Measurements from ENCODE around the gene WRAP73. TPM values are rescaled to one million over a fixed set of nuclear protein-coding genes. Genes with fewer than 3 reads are reported as not detected.

The WRAP73 gene
- polyA plus RNA-seq, 2 donors, result 13.6 to 16.4 TPM

GRCh38 chr1:3617806-3618345, 32.0 kb downstream of the WRAP73 start:
- no peaks in the 10 kb centered on the region for H3K27me3 ChIP-seq (ENCODE audit: control insufficient read depth in 1 of 2, insufficient read depth in 2 of 2, low read length in 2 of 2)
- H3K9me3 ChIP-seq (ENCODE audit: control insufficient read depth in 2 of 2, insufficient read depth in 1 of 2, low read depth in 1 of 2, low read length in 1 of 2), result no peaks in the 10 kb centered on the region
- H3K27ac ChIP-seq (ENCODE audit: low read depth in 2 of 2, low read length in 1 of 2), result no peak overlapping the region
- H3K4me3 ChIP-seq (ENCODE audit: low read depth in 1 of 2, low read length in 2 of 2), result no peak overlapping the region
- H3K4me1 ChIP-seq (ENCODE audit: control insufficient read depth in 2 of 2, insufficient read depth in 2 of 2, low read length in 1 of 2), result no peaks in the 10 kb centered on the region
- no peaks in the 10 kb centered on the region for H3K36me3 ChIP-seq (ENCODE audit: control insufficient read depth in 2 of 2, insufficient read depth in 2 of 2, low read length in 1 of 2)
- 80 to 83% methylated on average over 17 to 18 of the region's 18 CpGs for WGBS, 2 donors

DNA sequence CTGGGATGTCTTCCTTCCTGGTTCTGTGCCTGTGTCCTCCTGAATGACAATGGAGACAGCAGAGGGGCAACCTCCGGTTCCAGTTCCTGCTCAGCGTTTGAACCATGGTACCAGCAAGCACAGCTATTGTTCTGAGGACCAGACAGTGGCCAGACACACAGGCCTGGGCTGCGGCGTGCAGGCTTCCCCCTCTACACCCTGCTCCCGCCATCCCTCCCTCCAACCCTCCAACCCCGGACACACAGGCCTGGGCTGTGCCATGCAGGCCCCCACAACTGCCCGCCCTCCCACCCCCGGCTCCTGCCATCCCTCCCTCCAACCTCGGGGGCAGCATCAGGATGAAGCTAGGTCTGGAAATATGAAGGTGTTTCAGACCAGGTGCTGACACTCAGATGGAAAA, 33.0 kb downstream of the WRAP73 start:
- 86 to 89% methylated on average over 9 of the region's 9 CpGs for WGBS, 2 donors
- no peak overlapping the region for H3K27ac ChIP-seq (ENCODE audit: low read depth in 2 of 2, low read length in 1 of 2)
- H3K27me3 ChIP-seq (ENCODE audit: control insufficient read depth in 1 of 2, insufficient read depth in 2 of 2, low read length in 2 of 2), result no peaks in the 10 kb centered on the region
- no peaks in the 10 kb centered on the region for H3K9me3 ChIP-seq (ENCODE audit: control insufficient read depth in 2 of 2, insufficient read depth in 1 of 2, low read depth in 1 of 2, low read length in 1 of 2)
- no peak overlapping the region for H3K4me3 ChIP-seq (ENCODE audit: low read depth in 1 of 2, low read length in 2 of 2)
- no peaks in the 10 kb centered on the region for H3K36me3 ChIP-seq (ENCODE audit: control insufficient read depth in 2 of 2, insufficient read depth in 2 of 2, low read length in 1 of 2)
- H3K4me1 ChIP-seq (ENCODE audit: control insufficient read depth in 2 of 2, insufficient read depth in 2 of 2, low read length in 1 of 2), result no peaks in the 10 kb centered on the region

DNA sequence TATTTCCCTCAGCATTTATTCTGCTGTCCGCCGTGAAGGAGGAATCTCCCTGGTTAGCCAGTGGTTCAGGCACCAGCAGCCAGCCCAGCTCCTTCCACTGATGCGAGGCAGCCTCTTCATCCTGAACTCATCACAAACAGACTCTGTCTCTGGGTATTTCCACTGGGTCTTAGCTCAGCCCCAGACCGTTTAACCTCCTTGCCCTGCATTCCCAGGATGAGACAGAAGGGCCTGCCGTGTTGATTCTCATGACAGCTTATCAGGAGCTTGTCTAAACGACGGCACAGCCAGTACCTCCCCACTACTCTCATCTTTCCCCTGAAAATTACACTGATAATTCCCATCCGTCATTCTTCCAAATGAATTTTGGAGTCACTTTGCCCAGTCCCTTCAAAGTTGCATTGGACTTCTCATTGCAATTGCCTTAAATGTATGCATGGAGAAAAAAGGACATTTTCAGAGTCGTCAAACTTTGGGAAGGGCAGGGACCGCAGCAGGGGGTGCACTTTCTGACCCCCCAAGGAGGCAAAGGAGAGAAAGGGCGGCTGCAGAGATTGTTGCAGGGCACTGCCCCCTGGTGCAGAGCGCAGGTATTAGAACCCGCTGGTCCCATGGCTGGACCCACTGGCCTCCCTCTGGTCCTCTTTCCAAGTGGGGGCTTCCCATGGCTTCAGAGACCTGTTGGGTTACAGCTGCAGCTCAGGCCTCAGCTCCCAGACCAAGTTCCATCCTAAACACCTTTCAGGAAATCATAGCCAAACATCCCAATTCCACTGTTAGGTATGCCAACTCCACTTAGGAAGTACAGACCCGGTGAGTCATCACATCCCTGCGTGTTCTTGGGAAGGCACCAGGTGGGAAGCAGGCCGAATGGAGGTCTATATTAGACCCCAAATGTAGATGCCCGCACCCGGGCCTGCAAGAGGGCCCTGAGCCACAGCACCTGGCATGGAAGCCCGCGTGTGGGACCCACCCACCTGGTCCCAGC, 34.9 kb downstream of the WRAP73 start:
- Histone ChIP-seq H3K27ac (ENCODE audit: low read depth in 2 of 2, low read length in 1 of 2) (no peak overlapping the region), H3K27me3 (ENCODE audit: control insufficient read depth in 1 of 2, insufficient read depth in 2 of 2, low read length in 2 of 2) (peaks cover 0 to 3% of the 10 kb centered on the region in 2 donors)
- WGBS, 2 donors, result 58 to 60% methylated on average over 20 of the region's 20 CpGs

DNA sequence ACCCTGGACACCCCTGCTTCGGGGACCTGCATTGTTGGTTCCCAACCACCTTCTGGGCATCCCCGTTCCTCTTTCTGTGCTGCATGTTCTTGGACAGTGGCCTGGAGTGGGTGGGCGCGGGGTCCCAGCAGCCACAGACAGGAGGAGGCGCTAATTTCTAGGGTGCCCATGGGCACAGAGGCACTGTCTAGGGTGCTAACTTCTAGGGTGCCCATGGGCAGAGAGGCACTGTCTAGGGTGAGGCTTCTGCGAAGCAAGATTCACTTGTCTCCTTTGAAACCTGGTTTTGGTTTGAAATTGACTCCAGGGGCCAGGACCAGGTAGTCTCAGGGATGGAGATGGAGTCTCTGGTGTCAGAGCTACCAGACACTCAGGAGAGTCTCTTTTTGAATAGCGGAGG, 37.8 kb downstream of the WRAP73 start:
- no peaks in the 10 kb centered on the region for H3K9me3 ChIP-seq (ENCODE audit: control insufficient read depth in 2 of 2, insufficient read depth in 1 of 2, low read depth in 1 of 2, low read length in 1 of 2)
- no peaks in the 10 kb centered on the region for H3K36me3 ChIP-seq (ENCODE audit: control insufficient read depth in 2 of 2, insufficient read depth in 2 of 2, low read length in 1 of 2)
- WGBS, 2 donors, result 63 to 66% methylated on average over 7 of the region's 7 CpGs
- peaks cover 3 to 6% of the 10 kb centered on the region in 2 donors for H3K4me1 ChIP-seq (ENCODE audit: control insufficient read depth in 2 of 2, insufficient read depth in 2 of 2, low read length in 1 of 2)
- no peak overlapping the region for H3K27ac ChIP-seq (ENCODE audit: low read depth in 2 of 2, low read length in 1 of 2)
- peaks cover 0 to 3% of the 10 kb centered on the region in 2 donors for H3K27me3 ChIP-seq (ENCODE audit: control insufficient read depth in 1 of 2, insufficient read depth in 2 of 2, low read length in 2 of 2)
- H3K4me3 ChIP-seq (ENCODE audit: low read depth in 1 of 2, low read length in 2 of 2), result no peak overlapping the region

More for the DNA sequence above, 34.9 kb downstream of the WRAP73 start:
- H3K4me3 ChIP-seq (ENCODE audit: low read depth in 1 of 2, low read length in 2 of 2), result no peak overlapping the region
- peaks cover 3 to 5% of the 10 kb centered on the region in 2 donors for H3K4me1 ChIP-seq (ENCODE audit: control insufficient read depth in 2 of 2, insufficient read depth in 2 of 2, low read length in 1 of 2)
- H3K9me3 ChIP-seq (ENCODE audit: control insufficient read depth in 2 of 2, insufficient read depth in 1 of 2, low read depth in 1 of 2, low read length in 1 of 2), result no peaks in the 10 kb centered on the region
- no peaks in the 10 kb centered on the region for H3K36me3 ChIP-seq (ENCODE audit: control insufficient read depth in 2 of 2, insufficient read depth in 2 of 2, low read length in 1 of 2)

DNA sequence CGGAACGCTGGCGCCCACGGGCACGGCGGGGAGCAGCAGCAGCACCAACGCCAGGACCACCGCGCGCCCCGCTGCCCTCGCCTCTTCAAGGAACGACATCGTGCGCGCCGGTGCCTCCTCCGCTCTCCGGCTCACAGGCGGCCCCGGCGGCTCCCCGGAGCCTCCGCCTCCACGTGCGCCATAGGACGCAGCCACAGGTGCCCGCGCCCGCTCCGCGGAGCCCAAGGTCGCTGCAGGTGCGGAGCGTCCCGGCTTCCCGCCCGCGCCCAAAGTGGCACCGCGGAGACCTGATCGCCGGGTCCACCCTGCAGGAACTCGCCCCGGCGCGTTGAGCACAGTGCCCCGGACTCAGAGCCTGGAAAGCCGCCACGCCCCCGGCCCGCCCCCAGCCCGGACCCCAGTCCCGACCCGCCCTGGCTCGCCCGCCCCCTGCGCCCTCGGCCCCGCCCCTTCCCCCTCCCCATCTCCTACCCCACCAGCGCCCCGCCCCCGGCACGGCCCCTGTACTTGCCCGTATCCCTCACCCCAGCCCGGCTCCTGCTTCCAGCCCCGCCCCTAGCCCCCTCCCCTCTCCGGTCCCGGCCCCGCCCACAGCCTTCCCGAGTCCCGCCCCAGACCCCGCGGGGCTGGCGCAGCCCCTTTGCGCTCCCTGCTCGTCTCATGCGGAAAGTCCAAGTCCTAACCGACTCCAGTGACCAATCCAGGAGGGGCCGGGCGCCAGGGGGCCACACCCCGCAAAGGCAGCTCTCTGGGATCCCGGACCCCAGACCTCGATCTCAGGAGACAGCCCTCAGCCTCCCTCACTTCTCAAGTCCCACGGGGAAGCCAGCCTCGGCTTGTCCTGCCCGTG, 38.5 kb downstream of the WRAP73 start, which contains the start of gene MEGF6:
MEGF6 (minus strand) TSS at position 339 of the 850 bp plus-strand sequence; CDS start at position 99, 240 bp downstream.
- H3K4me1 ChIP-seq (ENCODE audit: control insufficient read depth in 2 of 2, insufficient read depth in 2 of 2, low read length in 1 of 2), result peaks cover 3 to 6% of the 10 kb centered on the region in 2 donors
- H3K9me3 ChIP-seq (ENCODE audit: control insufficient read depth in 2 of 2, insufficient read depth in 1 of 2, low read depth in 1 of 2, low read length in 1 of 2), result no peaks in the 10 kb centered on the region
- H3K4me3 ChIP-seq (ENCODE audit: low read depth in 1 of 2, low read length in 2 of 2), result peak within 1 kb of the TSS; percentile 20 to 31
- 2% methylated on average over 67 to 87 of the region's 87 CpGs for WGBS, 2 donors
- H3K27ac ChIP-seq (ENCODE audit: low read depth in 2 of 2, low read length in 1 of 2), result no peak within 1 kb of the TSS
- no peaks in the 10 kb centered on the region for H3K36me3 ChIP-seq (ENCODE audit: control insufficient read depth in 2 of 2, insufficient read depth in 2 of 2, low read length in 1 of 2)
- peaks cover 0 to 3% of the 10 kb centered on the region in 2 donors for H3K27me3 ChIP-seq (ENCODE audit: control insufficient read depth in 1 of 2, insufficient read depth in 2 of 2, low read length in 2 of 2)

DNA sequence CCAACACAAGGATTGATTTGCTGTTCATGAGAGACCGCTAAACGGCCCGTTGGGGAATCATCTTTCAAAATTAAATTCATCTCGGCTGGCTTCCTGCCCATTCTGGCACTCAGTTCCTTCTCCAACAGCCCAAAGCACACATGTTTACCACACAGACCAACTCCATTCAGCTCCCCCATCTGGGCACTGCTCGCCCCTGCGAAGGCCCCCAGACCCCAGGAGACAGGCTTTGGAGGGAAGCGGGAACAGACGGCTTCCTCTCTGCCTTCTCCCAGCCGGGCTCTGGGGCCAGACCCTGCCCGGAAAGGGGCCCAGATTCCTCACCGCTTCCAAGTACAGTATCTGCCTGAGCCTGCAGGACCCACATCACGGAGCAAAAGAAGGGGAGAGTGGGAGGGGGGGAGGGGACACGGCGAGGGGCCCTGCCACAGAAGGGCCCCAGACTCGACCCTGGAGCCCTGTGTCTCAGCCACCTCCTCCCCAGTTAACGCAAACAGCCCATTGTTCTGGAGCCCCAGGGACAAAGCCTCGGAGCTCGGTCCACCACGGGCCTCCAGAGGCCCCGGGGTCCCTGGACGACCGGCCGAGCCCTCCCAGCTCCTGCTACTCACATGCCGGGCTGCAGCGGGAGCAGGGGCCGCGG, 39.3 kb downstream of the WRAP73 start:
- WGBS, 2 donors, result 3% methylated on average over 27 of the region's 27 CpGs
- Histone ChIP-seq H3K27me3 (ENCODE audit: control insufficient read depth in 1 of 2, insufficient read depth in 2 of 2, low read length in 2 of 2) (peaks cover 0 to 3% of the 10 kb centered on the region in 2 donors), H3K9me3 (ENCODE audit: control insufficient read depth in 2 of 2, insufficient read depth in 1 of 2, low read depth in 1 of 2, low read length in 1 of 2) (no peaks in the 10 kb centered on the region), H3K27ac (ENCODE audit: low read depth in 2 of 2, low read length in 1 of 2) (no peak overlapping the region), H3K4me3 (ENCODE audit: low read depth in 1 of 2, low read length in 2 of 2) (peak overlapping the region; percentile 20 to 31), H3K4me1 (ENCODE audit: control insufficient read depth in 2 of 2, insufficient read depth in 2 of 2, low read length in 1 of 2) (peaks cover 3 to 6% of the 10 kb centered on the region in 2 donors), H3K36me3 (ENCODE audit: control insufficient read depth in 2 of 2, insufficient read depth in 2 of 2, low read length in 1 of 2) (no peaks in the 10 kb centered on the region)

DNA sequence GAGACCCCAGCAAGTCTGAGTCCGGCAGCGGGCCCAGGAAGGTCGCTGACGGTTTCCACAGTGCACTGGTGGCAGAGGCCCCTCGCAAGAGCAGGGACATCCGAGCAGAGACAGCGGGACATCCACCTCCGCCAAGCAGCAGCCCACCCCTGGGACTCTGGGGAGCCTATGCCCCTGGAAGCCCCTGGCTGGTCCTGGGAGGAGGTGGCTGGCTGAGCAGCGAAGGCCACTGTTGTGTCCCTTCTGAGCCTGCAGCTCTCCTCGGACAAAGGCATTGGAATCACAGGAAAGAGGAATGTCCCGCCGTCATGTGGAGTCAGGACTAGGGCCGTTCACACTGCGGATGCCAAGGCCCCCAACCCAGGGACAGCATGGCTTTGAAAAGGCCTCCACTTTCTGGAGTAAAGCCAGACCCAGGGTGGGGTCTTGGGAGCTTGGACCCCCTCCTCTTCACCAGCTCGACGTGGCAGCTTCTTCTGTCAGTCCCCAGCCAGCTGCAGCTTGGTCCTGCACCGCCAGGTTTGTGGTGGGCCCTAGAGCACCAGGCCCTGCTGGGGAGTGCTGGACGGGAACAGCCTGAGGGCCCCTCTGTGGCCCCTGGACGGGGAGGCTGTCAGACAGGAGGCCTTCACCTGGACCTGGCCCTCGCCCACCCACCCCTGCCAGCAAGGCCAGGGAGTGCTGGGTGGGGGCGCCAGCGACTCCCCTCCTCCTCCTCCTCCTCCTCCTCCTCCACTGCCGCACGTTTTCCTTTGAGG, 40.0 kb downstream of the WRAP73 start:
- peaks cover 3 to 6% of the 10 kb centered on the region in 2 donors for H3K4me1 ChIP-seq (ENCODE audit: control insufficient read depth in 2 of 2, insufficient read depth in 2 of 2, low read length in 1 of 2)
- H3K4me3 ChIP-seq (ENCODE audit: low read depth in 1 of 2, low read length in 2 of 2), result no peak overlapping the region
- H3K36me3 ChIP-seq (ENCODE audit: control insufficient read depth in 2 of 2, insufficient read depth in 2 of 2, low read length in 1 of 2), result no peaks in the 10 kb centered on the region
- no peak overlapping the region for H3K27ac ChIP-seq (ENCODE audit: low read depth in 2 of 2, low read length in 1 of 2)
- H3K27me3 ChIP-seq (ENCODE audit: control insufficient read depth in 1 of 2, insufficient read depth in 2 of 2, low read length in 2 of 2), result peaks cover 0 to 3% of the 10 kb centered on the region in 2 donors
- WGBS, 2 donors, result 64 to 70% methylated on average over 21 to 24 of the region's 24 CpGs
- H3K9me3 ChIP-seq (ENCODE audit: control insufficient read depth in 2 of 2, insufficient read depth in 1 of 2, low read depth in 1 of 2, low read length in 1 of 2), result no peaks in the 10 kb centered on the region

DNA sequence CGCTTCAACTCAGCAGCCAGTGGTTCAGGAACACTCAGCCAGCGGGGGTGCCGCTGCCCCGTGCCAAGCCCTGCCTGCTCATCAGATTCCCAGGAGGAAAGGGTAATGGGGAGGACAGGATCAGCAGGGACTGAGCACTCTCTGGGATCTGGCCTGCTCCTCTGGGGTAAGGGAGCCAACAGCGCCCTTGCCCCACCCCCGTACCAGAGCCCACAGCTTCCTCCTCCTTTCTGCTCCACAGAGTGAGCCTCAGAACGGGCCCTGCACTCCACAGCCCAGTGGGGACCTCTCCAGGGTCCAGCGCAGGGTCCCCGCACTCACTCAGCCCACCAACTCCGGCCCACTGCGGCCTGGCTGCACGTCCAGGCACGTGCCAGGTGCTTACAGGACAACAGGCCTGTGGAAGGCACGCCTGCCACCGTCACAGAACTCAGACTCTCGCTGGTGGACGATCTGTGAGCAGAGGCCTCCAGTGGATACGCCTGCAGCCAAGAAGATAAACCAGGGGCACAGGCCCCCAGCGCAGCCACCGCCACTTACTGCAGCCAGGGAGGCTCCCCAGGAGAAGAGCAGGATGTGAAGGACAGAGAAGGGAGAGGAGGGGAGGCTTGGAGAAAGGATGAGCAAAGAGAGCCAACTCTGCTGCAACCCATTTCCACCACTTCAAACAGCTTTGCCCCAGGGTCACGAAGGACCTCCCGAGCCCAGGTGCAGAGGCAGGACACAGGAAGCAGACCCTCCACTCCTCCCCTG, 40.7 kb downstream of the WRAP73 start:
- H3K4me1 ChIP-seq (ENCODE audit: control insufficient read depth in 2 of 2, insufficient read depth in 2 of 2, low read length in 1 of 2), result peaks cover 3 to 6% of the 10 kb centered on the region in 2 donors
- H3K27me3 ChIP-seq (ENCODE audit: control insufficient read depth in 1 of 2, insufficient read depth in 2 of 2, low read length in 2 of 2), result peaks cover 0 to 3% of the 10 kb centered on the region in 2 donors
- H3K27ac ChIP-seq (ENCODE audit: low read depth in 2 of 2, low read length in 1 of 2), result no peak overlapping the region
- 75 to 84% methylated on average over 22 of the region's 22 CpGs for WGBS, 2 donors
- H3K9me3 ChIP-seq (ENCODE audit: control insufficient read depth in 2 of 2, insufficient read depth in 1 of 2, low read depth in 1 of 2, low read length in 1 of 2), result peaks cover 0 to 4% of the 10 kb centered on the region in 2 donors
- H3K36me3 ChIP-seq (ENCODE audit: control insufficient read depth in 2 of 2, insufficient read depth in 2 of 2, low read length in 1 of 2), result no peaks in the 10 kb centered on the region
- no peak overlapping the region for H3K4me3 ChIP-seq (ENCODE audit: low read depth in 1 of 2, low read length in 2 of 2)
